GM12878 (cell line): ENCODE data around the gene LY9. TPM values are rescaled to one million over a fixed set of nuclear protein-coding genes. Genes with fewer than 3 reads are reported as not detected.
A peak's percentile ranks its signal among the peaks of the same experiment; 100 is the strongest.

Source experiments
- ATAC-seq: fragments of 200-7000 bp; cut with Tn5 transposase; 3 replicates; pipeline ENCODE4 v1.9.1; 2020; ENCODE audit warnings: mild to moderate bottlenecking, moderate library complexity
- BruUV-seq: library from RNA; stranded (reverse); fragments of 400-500 nt; replicated peaks from 2 replicates; lab custom pipeline; 2021; lab: Mats Ljungman, UMichigan
- CTCF ChIA-PET: fragments of 300-600 bp; sonication (Branson Sonifier 250); formaldehyde crosslinking; extraction: SDS; loops from one replicate; lab custom pipeline; 2021; ENCODE audit warnings: inconsistent platforms; lab: Yijun Ruan, JAX
- POLR2A ChIA-PET: fragments of 350-600 bp; formaldehyde crosslinking; extraction: SDS; loops from one replicate; lab custom pipeline; 2021; ENCODE audit warnings: inconsistent platforms; lab: Charles Lee
- RAD21 ChIA-PET: fragments of 300-600 bp; sonication (Branson Sonifier 250); formaldehyde crosslinking; loops from one replicate; lab custom pipeline; 2023; ENCODE audit warnings: antibody characterized with exemption; ENCODE audit not compliant: unreplicated experiment; lab: Charles Lee
- SMC1A ChIA-PET: fragments of 300-600 bp; sonication (Branson Sonifier 250); formaldehyde crosslinking; loops from one replicate; lab custom pipeline; 2023; ENCODE audit not compliant: unreplicated experiment, uncharacterized antibody; lab: Charles Lee
- DNase-seq: peaks from one replicate; pipeline ENCODE4 v3.0.0-alpha.2; 2011; ENCODE audit warnings: low read depth, low spot score
- FAIRE-seq: peaks from 3 replicates; lab custom pipeline; 2011; peaks lifted over from hg19 to GRCh38; lab: Jason Lieb, UNC
- H2AFZ ChIP-seq: 2 replicates; pipeline ENCODE4 v1.6.0; 2011; ENCODE audit warnings: low read depth, low read length, control low read depth; ENCODE audit not compliant: control insufficient read depth
- H3K27ac ChIP-seq: 2 replicates; pipeline ENCODE4 v1.5.1; 2011; ENCODE audit warnings: control low read depth; ENCODE audit not compliant: control insufficient read depth, insufficient read depth
- H3K27me3 ChIP-seq, 2 experiments: replicated peaks in 1 of 2; 2 replicates each; pipeline versions ENCODE4 v1.6.0 to v1.6.1; 2011; ENCODE audit warnings: low read length in 1 of 2; ENCODE audit not compliant: control insufficient read depth in 2 of 2, insufficient read depth in 2 of 2
- H3K36me3 ChIP-seq, 2 experiments: 2 replicates each; pipeline ENCODE4 v1.5.1; 2011; ENCODE audit warnings: low read length in 1 of 2; ENCODE audit not compliant: control insufficient read depth in 2 of 2, insufficient read depth in 2 of 2
- H3K4me1 ChIP-seq: 2 replicates; pipeline ENCODE4 v1.6.1; 2011; ENCODE audit warnings: mild to moderate bottlenecking, low read length, moderate library complexity, mixed read lengths; ENCODE audit not compliant: control insufficient read depth, insufficient read depth
- H3K4me2 ChIP-seq: 2 replicates; pipeline ENCODE4 v1.6.0; 2011; ENCODE audit warnings: control low read depth; ENCODE audit not compliant: control insufficient read depth, insufficient read depth
- H3K4me3 ChIP-seq: fragments of 200-600 bp; sonication (generic); 2 replicates; pipeline ENCODE4 v1.5.1; 2016
- H3K79me2 ChIP-seq: 2 replicates; pipeline ENCODE4 v1.6.0; 2011; ENCODE audit warnings: low read length; ENCODE audit not compliant: control insufficient read depth, insufficient read depth
- H3K9ac ChIP-seq: 2 replicates; pipeline ENCODE4 v1.8.0; 2011; ENCODE audit warnings: low read length, control low read depth, mixed read lengths; ENCODE audit not compliant: control insufficient read depth, insufficient read depth
- H3K9me3 ChIP-seq: replicated peaks from 3 replicates; pipeline ENCODE4 v1.5.1; 2011; ENCODE audit warnings: mild to moderate bottlenecking, low read length; ENCODE audit not compliant: control insufficient read depth, insufficient read depth
- H4K20me1 ChIP-seq: 2 replicates; pipeline ENCODE4 v1.6.0; 2011; ENCODE audit not compliant: control insufficient read depth, insufficient read depth
- LARP7 ChIP-seq: fragments of 450-650 bp; IDR thresholded peaks from 2 replicates; pipeline ENCODE4 v1.6.1; 2017; ENCODE audit warnings: mild to moderate bottlenecking
- NBN ChIP-seq: fragments of 450-650 bp; IDR thresholded peaks from 2 replicates; pipeline ENCODE4 v1.6.1; 2016
- SMARCA5 ChIP-seq: fragments of 450-650 bp; IDR thresholded peaks from 2 replicates; pipeline ENCODE4 v1.6.1; 2017; ENCODE audit warnings: mild to moderate bottlenecking
- SREBF1 ChIP-seq: IDR thresholded peaks from 2 replicates; pipeline ENCODE4 v1.6.1; 2012; ENCODE audit warnings: mild to moderate bottlenecking, low read length
- WRNIP1 ChIP-seq: IDR thresholded peaks from 2 replicates; pipeline ENCODE4 v1.6.1; 2011; ENCODE audit warnings: low read depth, low read length, improper control_type of control experiment, borderline replicate concordance
- ZNF207 ChIP-seq: fragments of 450-650 bp; IDR thresholded peaks from 2 replicates; pipeline ENCODE4 v1.6.1; 2014; ENCODE audit warnings: antibody characterized with exemption, mild to moderate bottlenecking, borderline replicate concordance
- WGBS: methylation state at CpG from one replicate; pipeline ENCODE4 v1.1.6; 2016; ENCODE audit warnings: low lambda C conversion rate; ENCODE audit not compliant: insufficient replicate concordance, insufficient coverage; ENCODE audit errors: missing lambda C conversion rate; 5-methylcytosine and 5-hydroxymethylcytosine counted together
- in situ Hi-C: fragments of 300-500 bp; cut with MboI; formaldehyde crosslinking; loops from 9 replicates; pipeline ENCODE4 v1.14.3; 2018; ENCODE audit warnings: mixed read lengths
- intact Hi-C: fragments of 100-400 bp; cut with micrococcal nuclease; formaldehyde crosslinking; loops from one replicate; pipeline ENCODE4 v1.14.2; 2022; ENCODE audit not compliant: unreplicated experiment
- polyA plus RNA-seq, 11 experiments: library from polyadenylated mRNA; depleted of rRNA in 4 of 11; unstranded in 6 of 11; stranded (reverse) in 5 of 11; fragments of >200 nt; fragmentation: Nextera tagmentation in 4 of 11; fragmentation: Illumina TruSeq in 1 of 11; extraction: Ambion mirVana in 4 of 11; extraction: Trizol in 1 of 11; gene quantifications; 1 replicate in 1 of 11; 2 replicates in 10 of 11; pipeline versions ENCODE4 v1.2.1 to v1.2.3, GENCODE V29; 2011 to 2016; ENCODE audit warnings: inconsistent platforms in 2 of 11, missing spikeins in 2 of 11, low read depth in 1 of 11
- total RNA-seq, 4 experiments: library from RNA; depleted of rRNA in 3 of 4; stranded (reverse); fragments of >200 nt in 3 of 4; fragmentation: Illumina TruSeq in 1 of 4; extraction: Trizol in 1 of 4; gene quantifications; 2 replicates each; pipeline versions ENCODE4 v1.2.1 to v1.2.3, GENCODE V29; 2013 to 2021
- TF ChIP-seq, protein P1 (sequence below): fragments of 450-650 bp; IDR thresholded peaks from 2 replicates; pipeline ENCODE4 v1.6.1; 2017; ENCODE audit warnings: mild to moderate bottlenecking
- TF ChIP-seq, protein P2 (sequence below): fragments of 450-650 bp; IDR thresholded peaks from 2 replicates; pipeline ENCODE4 v1.6.1; 2016; ENCODE audit warnings: mild to moderate bottlenecking
- TF ChIP-seq, protein P3 (sequence below): IDR thresholded peaks from 2 replicates; pipeline ENCODE4 v1.6.1; 2011; ENCODE audit warnings: low read depth, low read length, improper control_type of control experiment, borderline replicate concordance
- TF ChIP-seq, protein P4 (sequence below), 3 experiments: IDR thresholded peaks in 2 of 3; conservative IDR thresholded peaks in 1 of 3; 2 replicates each; pipeline ENCODE4 v1.5.1; 2011; ENCODE audit warnings: low read depth in 3 of 3, low read length in 3 of 3, mild to moderate bottlenecking in 3 of 3, control low read depth in 2 of 3, moderate library complexity in 2 of 3, inconsistent platforms in 1 of 3, mixed read lengths in 1 of 3; ENCODE audit not compliant: control insufficient read depth in 2 of 3, insufficient read depth in 1 of 3; ENCODE audit errors: extremely low read depth in 1 of 3
- TF ChIP-seq, protein P5 (sequence below): fragments of 150-350 bp; IDR thresholded peaks from 2 replicates; pipeline ENCODE4 v1.6.1; 2014; ENCODE audit warnings: mild to moderate bottlenecking, low read depth, low read length
- TF ChIP-seq, protein P6 (sequence below): IDR thresholded peaks from 2 replicates; pipeline ENCODE4 v1.6.1; 2012; ENCODE audit warnings: low read depth, low read length, improper control_type of control experiment

LY9 gene
- total and polyA plus RNA-seq, 10 of the 15 experiments (the other 5 are each of a cell fraction or from before 2014, with no cell fraction given): 2.7 to 12.5 (median 9.0) TPM

DNA sequence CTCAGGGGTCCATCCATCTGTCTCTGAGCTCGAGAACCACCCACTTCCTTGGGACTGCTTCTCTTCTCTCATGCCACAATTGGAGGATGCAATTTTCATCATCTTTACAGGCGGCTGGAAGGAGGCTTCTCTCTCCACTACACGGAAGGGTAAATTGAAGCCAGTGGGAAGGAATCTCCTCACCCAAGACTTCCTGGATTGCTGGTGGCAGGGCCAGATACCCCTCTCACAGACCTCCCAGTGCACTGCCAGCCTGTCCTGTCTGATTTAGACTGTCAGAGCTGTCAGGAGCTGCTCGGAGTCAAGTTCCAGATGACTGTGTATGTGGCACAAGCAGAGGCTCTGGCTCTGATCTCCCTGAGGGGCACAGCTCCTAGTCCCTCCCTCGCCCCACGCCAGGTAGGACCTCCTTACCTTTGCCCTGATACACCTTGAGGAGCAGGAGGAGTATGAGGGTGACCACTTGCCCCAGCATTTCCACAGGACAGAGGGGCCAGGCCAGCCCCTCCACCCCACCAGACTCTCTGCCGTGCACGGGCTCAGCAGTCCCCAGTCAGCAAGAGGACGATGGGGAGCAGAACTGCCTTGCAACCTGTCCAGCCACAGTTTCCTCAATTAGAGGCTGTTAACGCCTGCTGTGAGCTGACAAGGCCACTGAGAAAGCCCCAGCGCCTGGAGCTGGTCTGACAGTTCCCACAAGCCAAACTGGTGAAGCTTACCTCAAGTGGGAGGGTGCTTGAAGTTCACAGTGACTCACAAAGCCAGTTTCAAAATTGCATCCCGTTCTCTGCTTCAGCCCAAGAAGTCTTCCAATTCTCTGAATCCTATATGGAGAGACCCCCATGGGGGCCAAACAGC is 66.5 kb downstream of the LY9 start, which contains the start of gene CD244:
Gene CD244, minus strand, starts transcription at position 685 of the 858 bp plus-strand sequence. Its CDS starts 210 bp downstream, at position 475.
- WGBS: 5% methylated on average over 12 of the region's 12 CpGs
- CTCF ChIA-PET: interaction anchor here (0.6 to 7.0 kb wide), 21 partner anchors 9 to 235 kb away, joined by 3 to 99 read pairs (median 4); no protein-coding TSS in a partner anchor
- intact Hi-C loops: no loop called here
- Histone ChIP-seq H3K27me3 (no peaks in the 10 kb centered on the region), H3K36me3 (no peaks in the 10 kb centered on the region; a peak in 1 of 4 replicates), H3K79me2 (no peaks in the 10 kb centered on the region), H3K4me2 (peak within 1 kb of the TSS; percentile 60), H3K9ac (no peak within 1 kb of the TSS), H3K4me3 (peak within 1 kb of the TSS; percentile 32; the same call in 1 of the 2 replicates), H3K4me1 (peaks cover 15% of the 10 kb centered on the region), H2AFZ (peak within 1 kb of the TSS; percentile 49), H3K27ac (no peak within 1 kb of the TSS), H3K9me3 (no peaks in the 10 kb centered on the region), H4K20me1 (no peaks in the 10 kb centered on the region)
- ATAC-seq (peak; percentile 96), DNase-seq (peak; percentile 71), FAIRE-seq (peak; percentile 72)
- RAD21 ChIA-PET: interaction anchor here (0.7 to 4.6 kb wide), 25 partner anchors 11 to 234 kb away, joined by 3 to 50 read pairs (median 6); partner anchors contain the start of genes F11R, ITLN2 and LY9
- in situ Hi-C loops: no loop called here
- BruUV-seq: TSS peak; percentile 74
- POLR2A ChIA-PET: interaction anchor here (0.6 to 3.8 kb wide), 14 partner anchors 10 to 149 kb away, joined by 3 to 25 read pairs (median 5); no protein-coding TSS in a partner anchor
- SMC1A ChIA-PET: interaction anchor here (0.9 to 13.7 kb wide), 18 partner anchors 9 to 154 kb away, joined by 3 to 229 read pairs (median 7); partner anchors contain the start of genes ITLN1 and ITLN2
- TF ChIP-seq, protein P1, sequence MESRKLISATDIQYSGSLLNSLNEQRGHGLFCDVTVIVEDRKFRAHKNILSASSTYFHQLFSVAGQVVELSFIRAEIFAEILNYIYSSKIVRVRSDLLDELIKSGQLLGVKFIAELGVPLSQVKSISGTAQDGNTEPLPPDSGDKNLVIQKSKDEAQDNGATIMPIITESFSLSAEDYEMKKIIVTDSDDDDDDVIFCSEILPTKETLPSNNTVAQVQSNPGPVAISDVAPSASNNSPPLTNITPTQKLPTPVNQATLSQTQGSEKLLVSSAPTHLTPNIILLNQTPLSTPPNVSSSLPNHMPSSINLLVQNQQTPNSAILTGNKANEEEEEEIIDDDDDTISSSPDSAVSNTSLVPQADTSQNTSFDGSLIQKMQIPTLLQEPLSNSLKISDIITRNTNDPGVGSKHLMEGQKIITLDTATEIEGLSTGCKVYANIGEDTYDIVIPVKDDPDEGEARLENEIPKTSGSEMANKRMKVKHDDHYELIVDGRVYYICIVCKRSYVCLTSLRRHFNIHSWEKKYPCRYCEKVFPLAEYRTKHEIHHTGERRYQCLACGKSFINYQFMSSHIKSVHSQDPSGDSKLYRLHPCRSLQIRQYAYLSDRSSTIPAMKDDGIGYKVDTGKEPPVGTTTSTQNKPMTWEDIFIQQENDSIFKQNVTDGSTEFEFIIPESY: no peak
- TF ChIP-seq, protein P2, sequence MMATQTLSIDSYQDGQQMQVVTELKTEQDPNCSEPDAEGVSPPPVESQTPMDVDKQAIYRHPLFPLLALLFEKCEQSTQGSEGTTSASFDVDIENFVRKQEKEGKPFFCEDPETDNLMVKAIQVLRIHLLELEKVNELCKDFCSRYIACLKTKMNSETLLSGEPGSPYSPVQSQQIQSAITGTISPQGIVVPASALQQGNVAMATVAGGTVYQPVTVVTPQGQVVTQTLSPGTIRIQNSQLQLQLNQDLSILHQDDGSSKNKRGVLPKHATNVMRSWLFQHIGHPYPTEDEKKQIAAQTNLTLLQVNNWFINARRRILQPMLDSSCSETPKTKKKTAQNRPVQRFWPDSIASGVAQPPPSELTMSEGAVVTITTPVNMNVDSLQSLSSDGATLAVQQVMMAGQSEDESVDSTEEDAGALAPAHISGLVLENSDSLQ: peak; percentile 56
- TF ChIP-seq, protein P3, sequence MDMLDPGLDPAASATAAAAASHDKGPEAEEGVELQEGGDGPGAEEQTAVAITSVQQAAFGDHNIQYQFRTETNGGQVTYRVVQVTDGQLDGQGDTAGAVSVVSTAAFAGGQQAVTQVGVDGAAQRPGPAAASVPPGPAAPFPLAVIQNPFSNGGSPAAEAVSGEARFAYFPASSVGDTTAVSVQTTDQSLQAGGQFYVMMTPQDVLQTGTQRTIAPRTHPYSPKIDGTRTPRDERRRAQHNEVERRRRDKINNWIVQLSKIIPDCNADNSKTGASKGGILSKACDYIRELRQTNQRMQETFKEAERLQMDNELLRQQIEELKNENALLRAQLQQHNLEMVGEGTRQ: no peak
- TF ChIP-seq ZNF207 (0 out of 2 replicates have a peak, but pooled peaks have one; percentile 16), NBN (peak; percentile 72; the same call in 1 of the 2 replicates), LARP7 (peak; percentile 56; the same call in 1 of the 2 replicates), SREBF1 (peak; percentile 18; the same call in 1 of the 2 replicates), SMARCA5 (peak; percentile 85; the same call in 1 of the 2 replicates), WRNIP1 (no peak; the same call in 1 of the 2 replicates)
- TF ChIP-seq, protein P4, sequence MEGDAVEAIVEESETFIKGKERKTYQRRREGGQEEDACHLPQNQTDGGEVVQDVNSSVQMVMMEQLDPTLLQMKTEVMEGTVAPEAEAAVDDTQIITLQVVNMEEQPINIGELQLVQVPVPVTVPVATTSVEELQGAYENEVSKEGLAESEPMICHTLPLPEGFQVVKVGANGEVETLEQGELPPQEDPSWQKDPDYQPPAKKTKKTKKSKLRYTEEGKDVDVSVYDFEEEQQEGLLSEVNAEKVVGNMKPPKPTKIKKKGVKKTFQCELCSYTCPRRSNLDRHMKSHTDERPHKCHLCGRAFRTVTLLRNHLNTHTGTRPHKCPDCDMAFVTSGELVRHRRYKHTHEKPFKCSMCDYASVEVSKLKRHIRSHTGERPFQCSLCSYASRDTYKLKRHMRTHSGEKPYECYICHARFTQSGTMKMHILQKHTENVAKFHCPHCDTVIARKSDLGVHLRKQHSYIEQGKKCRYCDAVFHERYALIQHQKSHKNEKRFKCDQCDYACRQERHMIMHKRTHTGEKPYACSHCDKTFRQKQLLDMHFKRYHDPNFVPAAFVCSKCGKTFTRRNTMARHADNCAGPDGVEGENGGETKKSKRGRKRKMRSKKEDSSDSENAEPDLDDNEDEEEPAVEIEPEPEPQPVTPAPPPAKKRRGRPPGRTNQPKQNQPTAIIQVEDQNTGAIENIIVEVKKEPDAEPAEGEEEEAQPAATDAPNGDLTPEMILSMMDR (IDR thresholded peaks at IDR 0.05 in 2 of 3, conservative IDR thresholded peaks at IDR 0.05 in 1 of 3; ENCODE audit: control insufficient read depth in 2 of 3, extremely low read depth in 1 of 3, insufficient read depth in 1 of 3, low read depth in 3 of 3, low read length in 3 of 3): no peak
- TF ChIP-seq, protein P5, sequence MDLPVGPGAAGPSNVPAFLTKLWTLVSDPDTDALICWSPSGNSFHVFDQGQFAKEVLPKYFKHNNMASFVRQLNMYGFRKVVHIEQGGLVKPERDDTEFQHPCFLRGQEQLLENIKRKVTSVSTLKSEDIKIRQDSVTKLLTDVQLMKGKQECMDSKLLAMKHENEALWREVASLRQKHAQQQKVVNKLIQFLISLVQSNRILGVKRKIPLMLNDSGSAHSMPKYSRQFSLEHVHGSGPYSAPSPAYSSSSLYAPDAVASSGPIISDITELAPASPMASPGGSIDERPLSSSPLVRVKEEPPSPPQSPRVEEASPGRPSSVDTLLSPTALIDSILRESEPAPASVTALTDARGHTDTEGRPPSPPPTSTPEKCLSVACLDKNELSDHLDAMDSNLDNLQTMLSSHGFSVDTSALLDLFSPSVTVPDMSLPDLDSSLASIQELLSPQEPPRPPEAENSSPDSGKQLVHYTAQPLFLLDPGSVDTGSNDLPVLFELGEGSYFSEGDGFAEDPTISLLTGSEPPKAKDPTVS: no peak
- TF ChIP-seq, protein P6, sequence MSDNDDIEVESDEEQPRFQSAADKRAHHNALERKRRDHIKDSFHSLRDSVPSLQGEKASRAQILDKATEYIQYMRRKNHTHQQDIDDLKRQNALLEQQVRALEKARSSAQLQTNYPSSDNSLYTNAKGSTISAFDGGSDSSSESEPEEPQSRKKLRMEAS: no peak
